CD8-positive, alpha-beta memory T cell (primary cell): ENCODE measurements around the gene ALKBH2. TPM values are rescaled to one million over a fixed set of nuclear protein-coding genes. Genes with fewer than 3 reads are reported as not detected.
"Not testable (repeated sequence)": the region's sequence is repeated elsewhere in the genome, so short reads cannot be mapped to it uniquely, and the experiment has no call there.

ENCODE experiments used
- CTCF ChIA-PET: fragments of 350-600 bp; sonication (Branson Sonifier 250); formaldehyde crosslinking; loops from one replicate; lab custom pipeline; 2021; ENCODE audit warnings: antibody characterized with exemption; lab: Charles Lee
- POLR2A ChIA-PET: fragments of 350-600 bp; sonication (Branson Sonifier 250); formaldehyde crosslinking; loops from one replicate; lab custom pipeline; 2021; ENCODE audit warnings: antibody characterized with exemption; lab: Charles Lee
- DNase-seq, 5 donors: peaks; one replicate each; pipeline versions ENCODE4 v3.0.0 to v3.0.0-alpha.2; 2020 to 2022; ENCODE audit warnings: mixed read lengths in 1 of 5
- H3K27ac ChIP-seq: one replicate; pipeline ENCODE4 v1.7.0; 2013; ENCODE audit warnings: low read depth, mild to moderate bottlenecking, low read length, moderate library complexity
- H3K27me3 ChIP-seq: 2 replicates; pipeline ENCODE4 v1.7.0; 2013; ENCODE audit warnings: low read length, mild to moderate bottlenecking; ENCODE audit not compliant: insufficient read depth, poor library complexity, severe bottlenecking
- H3K36me3 ChIP-seq: 2 replicates; pipeline ENCODE4 v1.7.0; 2013; ENCODE audit warnings: mild to moderate bottlenecking, low read length, moderate library complexity; ENCODE audit not compliant: insufficient read depth
- H3K4me1 ChIP-seq: 2 replicates; pipeline ENCODE4 v1.7.0; 2013; ENCODE audit warnings: mild to moderate bottlenecking, low read length, moderate library complexity; ENCODE audit not compliant: insufficient read depth
- H3K4me3 ChIP-seq: 2 replicates; pipeline ENCODE4 v1.7.0; 2013; ENCODE audit warnings: mild to moderate bottlenecking, low read length
- H3K9me3 ChIP-seq: 2 replicates; pipeline ENCODE4 v1.7.0; 2013; ENCODE audit warnings: mild to moderate bottlenecking, low read length
- H3K27ac Mint-ChIP-seq, 8 donors: one replicate each; pipeline ENCODE4 v1.8.0; 2020 to 2021; ENCODE audit warnings: mixed read lengths in 8 of 8, mild to moderate bottlenecking in 6 of 8, inconsistent platforms in 3 of 8, moderate library complexity in 3 of 8
- H3K27me3 Mint-ChIP-seq, 2 donors: one replicate each; pipeline ENCODE4 v1.8.0; 2020 to 2021; ENCODE audit warnings: mixed read lengths in 2 of 2, mild to moderate bottlenecking in 1 of 2, moderate library complexity in 1 of 2
- H3K36me3 Mint-ChIP-seq, 3 donors: one replicate each; pipeline ENCODE4 v1.8.0; 2020 to 2021; ENCODE audit warnings: mixed read lengths in 3 of 3, inconsistent platforms in 1 of 3, mild to moderate bottlenecking in 1 of 3
- H3K4me1 Mint-ChIP-seq, 3 donors: one replicate each; pipeline ENCODE4 v1.8.0; 2020 to 2021; ENCODE audit warnings: mixed read lengths in 3 of 3, inconsistent platforms in 1 of 3, mild to moderate bottlenecking in 1 of 3
- H3K4me3 Mint-ChIP-seq, 7 donors: one replicate each; pipeline ENCODE4 v1.8.0; 2020 to 2021; ENCODE audit warnings: mixed read lengths in 7 of 7, mild to moderate bottlenecking in 6 of 7, moderate library complexity in 4 of 7, inconsistent platforms in 2 of 7
- H3K9me3 Mint-ChIP-seq, 5 donors: one replicate each; pipeline ENCODE4 v1.8.0; 2020 to 2022; ENCODE audit warnings: mixed read lengths in 5 of 5, mild to moderate bottlenecking in 3 of 5, moderate library complexity in 2 of 5, inconsistent platforms in 1 of 5
- polyA plus RNA-seq: library from polyadenylated mRNA; unstranded; fragments of 300-500 nt; fragmentation: Illumina TruSeq; gene quantifications from one replicate; pipeline ENCODE4 v1.2.3, GENCODE V29; 2021
- total RNA-seq, 2 experiments: library from RNA; stranded (reverse); gene quantifications; one replicate each; pipeline ENCODE4 v1.2.3, GENCODE V29; 2021

The ALKBH2 gene
- total and polyA plus RNA-seq, 3 experiments from 2014 or later: 16.4 to 42.9 (median 41.3) TPM

DNA sequence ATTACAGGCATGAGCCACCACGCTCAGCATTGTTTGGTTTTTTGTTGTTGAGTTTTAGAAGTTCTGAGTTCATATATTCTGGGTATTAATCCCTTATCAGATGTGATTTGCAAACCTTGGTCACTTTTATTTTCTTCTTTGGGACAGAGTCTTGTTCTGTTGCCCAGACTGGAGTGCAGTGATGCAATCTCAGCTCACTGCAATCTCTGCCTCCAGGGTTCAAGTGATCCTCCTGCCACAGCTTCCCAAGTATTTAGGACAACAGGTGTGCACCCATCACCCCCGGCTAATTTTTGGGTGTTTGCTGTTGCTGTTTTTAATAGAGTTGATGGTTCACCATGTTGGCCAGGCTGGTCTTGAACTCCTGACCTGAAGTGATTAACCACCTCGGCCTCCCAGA, 29.1 kb downstream of the ALKBH2 start:
- Histone ChIP-seq H3K4me3 (no peak overlapping the region), H3K9me3 (no peaks in the 10 kb centered on the region), H3K4me1 (no peaks in the 10 kb centered on the region), H3K27me3 (no peaks in the 10 kb centered on the region), H3K36me3 (peaks cover 10% of the 10 kb centered on the region), H3K27ac (no peak overlapping the region)
- Mint-ChIP-seq H3K27me3 (no peaks in the 10 kb centered on the region), H3K4me1 (peaks cover 3 to 6% (median 4%) of the 10 kb centered on the region in 3 donors), H3K27ac (no peak overlapping the region), H3K36me3 (peaks cover 0 to 37% (median 14%) of the 10 kb centered on the region in 3 donors), H3K9me3 (no peaks in the 10 kb centered on the region), H3K4me3 (peak overlapping the region in 1 of 7 donors; percentile 30)
- ChIA-PET CTCF (no interaction called here), POLR2A (no interaction called here)
- no peak for DNase-seq

DNA sequence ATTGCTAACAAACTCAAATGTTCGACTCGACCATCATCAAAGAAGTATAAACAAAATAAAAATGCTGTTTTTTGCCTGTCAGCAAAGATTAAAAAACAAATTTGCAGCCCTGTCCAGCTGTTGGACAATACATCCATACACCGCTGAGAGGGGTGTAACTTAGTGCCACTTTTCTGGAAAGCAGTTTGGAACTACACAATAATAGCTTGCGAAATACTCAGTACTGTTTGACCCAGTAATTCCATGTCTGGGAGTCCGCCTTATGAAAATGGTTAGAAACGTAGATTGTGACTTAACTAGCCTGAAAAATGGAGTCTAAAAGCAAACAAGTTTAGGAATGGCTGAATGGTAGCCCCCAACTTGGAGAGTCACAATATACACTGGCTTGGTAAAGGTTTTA, 34.5 kb downstream of the ALKBH2 start:
- Histone ChIP-seq H3K27me3 (no peaks in the 10 kb centered on the region), H3K9me3 (no peaks in the 10 kb centered on the region), H3K4me3 (no peak overlapping the region), H3K4me1 (peaks cover 11% of the 10 kb centered on the region), H3K36me3 (peaks cover 6% of the 10 kb centered on the region), H3K27ac (no peak overlapping the region)
- H3K36me3 Mint-ChIP-seq: peaks cover 0 to 31% (median 13%) of the 10 kb centered on the region in 3 donors
- ChIA-PET CTCF (no interaction called here), POLR2A (no interaction called here)
- no peaks in the 10 kb centered on the region for H3K9me3 Mint-ChIP-seq
- no peak overlapping the region for H3K4me3 Mint-ChIP-seq
- H3K27me3 Mint-ChIP-seq: no peaks in the 10 kb centered on the region
- no peak for DNase-seq
- H3K4me1 Mint-ChIP-seq: peaks cover 10 to 11% (median 10%) of the 10 kb centered on the region in 3 donors
- H3K27ac Mint-ChIP-seq: no peak overlapping the region

DNA sequence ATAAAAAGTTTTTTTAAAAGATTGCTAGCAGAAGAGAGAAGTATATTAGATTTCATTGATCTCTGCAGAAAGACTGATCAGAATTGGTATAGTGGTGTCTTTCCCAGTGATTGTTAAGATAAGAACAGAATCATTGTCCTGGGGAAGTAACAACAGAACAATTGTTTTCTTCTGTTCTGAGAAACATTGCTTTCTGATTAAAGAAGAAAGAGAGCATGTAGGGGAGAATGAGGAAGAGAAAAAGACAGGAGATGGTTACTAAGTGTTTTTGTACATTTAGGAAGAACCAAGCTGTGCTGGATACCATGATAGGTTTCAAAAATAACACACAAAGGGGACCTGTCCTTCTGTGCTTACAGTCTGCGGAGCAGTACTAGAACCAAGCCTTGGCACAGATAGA, 35.9 kb downstream of the ALKBH2 start:
- ChIA-PET POLR2A (no interaction called here), CTCF (no interaction called here)
- Histone ChIP-seq H3K9me3 (no peaks in the 10 kb centered on the region), H3K27ac (no peak overlapping the region), H3K27me3 (no peaks in the 10 kb centered on the region), H3K4me1 (peaks cover 11% of the 10 kb centered on the region), H3K4me3 (no peak overlapping the region), H3K36me3 (peaks cover 6% of the 10 kb centered on the region)
- DNase-seq: no peak
- Mint-ChIP-seq H3K9me3 (no peaks in the 10 kb centered on the region), H3K27ac (peak overlapping the region in 1 of 8 donors; percentile 52), H3K4me1 (peaks cover 10 to 15% (median 13%) of the 10 kb centered on the region in 3 donors), H3K27me3 (peaks cover 0 to 4% of the 10 kb centered on the region in 2 donors), H3K4me3 (no peak overlapping the region), H3K36me3 (peaks cover 0 to 35% (median 10%) of the 10 kb centered on the region in 3 donors)

DNA sequence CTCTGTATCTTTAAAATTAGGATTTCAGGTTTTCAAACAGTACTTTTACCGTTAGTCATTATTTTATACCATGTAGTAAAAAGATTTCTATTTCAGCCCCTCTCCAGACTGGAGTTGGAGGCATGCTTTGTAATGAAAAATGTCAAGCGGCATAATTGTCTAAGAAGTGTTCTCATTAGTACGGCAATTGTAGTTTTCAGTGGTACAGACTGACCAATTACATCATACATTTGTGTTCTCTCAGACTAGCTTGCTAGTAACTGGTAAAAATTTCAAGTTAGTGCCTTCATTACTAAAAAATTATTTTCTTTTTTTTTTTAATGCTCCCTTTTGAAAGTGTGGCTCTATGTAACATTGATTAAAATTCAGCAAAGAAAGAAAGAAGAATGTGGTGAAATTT, 36.4 kb downstream of the ALKBH2 start:
- no peaks in the 10 kb centered on the region for H3K9me3 ChIP-seq
- H3K4me3 ChIP-seq: no peak overlapping the region
- H3K36me3 Mint-ChIP-seq: peaks cover 0 to 39% (median 10%) of the 10 kb centered on the region in 3 donors
- no peak for DNase-seq
- no peaks in the 10 kb centered on the region for H3K9me3 Mint-ChIP-seq
- H3K27ac ChIP-seq: no peak overlapping the region
- H3K27ac Mint-ChIP-seq: no peak overlapping the region
- H3K36me3 ChIP-seq: peaks cover 6% of the 10 kb centered on the region
- peaks cover 14% of the 10 kb centered on the region for H3K4me1 ChIP-seq
- CTCF ChIA-PET: no interaction called here
- POLR2A ChIA-PET: no interaction called here
- peaks cover 15 to 19% (median 18%) of the 10 kb centered on the region in 3 donors for H3K4me1 Mint-ChIP-seq
- peaks cover 0 to 4% of the 10 kb centered on the region in 2 donors for H3K27me3 Mint-ChIP-seq
- no peaks in the 10 kb centered on the region for H3K27me3 ChIP-seq
- H3K4me3 Mint-ChIP-seq: no peak overlapping the region

DNA sequence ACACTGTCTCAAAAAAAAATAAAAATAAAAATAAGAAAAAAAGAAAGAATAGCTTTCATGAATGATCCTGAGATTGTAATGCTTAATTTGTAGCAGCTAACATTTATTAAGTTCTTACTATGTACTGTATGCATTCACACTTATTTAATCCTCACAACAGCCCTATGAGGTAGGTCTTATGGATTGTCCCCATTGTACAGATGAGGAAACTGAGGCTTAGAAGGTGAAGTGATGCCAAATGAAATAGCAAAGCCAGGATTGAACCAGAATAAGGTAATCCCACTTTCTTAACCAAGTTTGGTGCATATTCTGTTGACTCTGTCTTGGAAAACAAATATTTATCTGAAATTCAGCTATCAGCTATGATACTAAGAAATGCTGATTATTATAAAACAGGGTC, 38.8 kb downstream of the ALKBH2 start:
- ChIA-PET CTCF (interaction anchor here (0.9 to 1.8 kb wide), 2 partner anchors 11 to 38 kb away, joined by 3 to 8 read pairs; partner anchors contain the start of gene ALKBH2), POLR2A (interaction anchor here (1.1 kb wide), 1 partner anchor 38 kb away, joined by 4 read pairs; no protein-coding TSS in a partner anchor)
- peaks cover 17 to 22% (median 18%) of the 10 kb centered on the region in 3 donors for H3K4me1 Mint-ChIP-seq
- Histone ChIP-seq H3K9me3 (no peaks in the 10 kb centered on the region), H3K36me3 (peaks cover 6% of the 10 kb centered on the region), H3K27me3 (no peaks in the 10 kb centered on the region), H3K27ac (no peak overlapping the region), H3K4me1 (peaks cover 17% of the 10 kb centered on the region), H3K4me3 (no peak overlapping the region)
- no peak for DNase-seq
- no peaks in the 10 kb centered on the region for H3K9me3 Mint-ChIP-seq
- peaks cover 0 to 4% of the 10 kb centered on the region in 2 donors for H3K27me3 Mint-ChIP-seq
- H3K36me3 Mint-ChIP-seq: peaks cover 0 to 32% (median 8%) of the 10 kb centered on the region in 3 donors
- peak overlapping the region; percentile 42 to 100 (median 98) for H3K27ac Mint-ChIP-seq
- H3K4me3 Mint-ChIP-seq: peak overlapping the region in 1 of 7 donors; percentile 98

DNA sequence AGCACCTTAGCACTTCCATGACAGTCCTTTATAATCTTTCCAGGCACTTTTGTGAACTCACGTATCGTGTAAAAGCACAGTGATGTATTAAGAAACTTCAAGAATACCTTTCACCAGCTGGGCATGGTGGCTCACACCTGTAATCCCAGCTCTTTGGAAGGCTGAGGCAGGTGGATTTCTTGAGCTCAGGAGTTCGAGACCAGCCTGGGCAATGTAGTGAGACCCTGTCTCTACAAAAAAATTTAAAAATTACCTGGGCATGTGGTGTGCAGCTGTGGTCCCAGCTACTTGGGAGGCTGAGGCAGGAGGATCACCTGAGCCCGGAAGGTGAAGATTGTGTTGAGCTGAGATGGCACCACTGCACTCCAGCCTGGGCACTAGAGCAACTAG, 39.2 kb downstream of the ALKBH2 start:
- Histone ChIP-seq H3K4me1 (peaks cover 17% of the 10 kb centered on the region), H3K27ac (peak overlapping the region; percentile 89), H3K4me3 (peak overlapping the region; percentile 82)
- ChIA-PET CTCF (interaction anchor here (0.9 to 1.8 kb wide), 2 partner anchors 12 to 39 kb away, joined by 3 to 8 read pairs; partner anchors contain the start of gene ALKBH2), POLR2A (interaction anchor here (1.0 to 1.1 kb wide), 2 partner anchors 38 to 421 kb away, joined by 3 to 4 read pairs; partner anchors contain the start of gene SELPLG)
- not testable (repeated sequence) for H3K36me3 ChIP-seq, H3K9me3 Mint-ChIP-seq, H3K27me3 ChIP-seq, DNase-seq, H3K9me3 ChIP-seq, H3K27me3 Mint-ChIP-seq
- H3K4me1 Mint-ChIP-seq: peaks cover 17 to 22% (median 18%) of the 10 kb centered on the region in 3 donors
- H3K4me3 Mint-ChIP-seq: peak overlapping the region; percentile 86 to 98 (median 95)
- peak overlapping the region; percentile 88 to 100 (median 98) for H3K27ac Mint-ChIP-seq
- H3K36me3 Mint-ChIP-seq: peaks cover 0 to 31% (median 8%) of the 10 kb centered on the region in 3 donors

DNA sequence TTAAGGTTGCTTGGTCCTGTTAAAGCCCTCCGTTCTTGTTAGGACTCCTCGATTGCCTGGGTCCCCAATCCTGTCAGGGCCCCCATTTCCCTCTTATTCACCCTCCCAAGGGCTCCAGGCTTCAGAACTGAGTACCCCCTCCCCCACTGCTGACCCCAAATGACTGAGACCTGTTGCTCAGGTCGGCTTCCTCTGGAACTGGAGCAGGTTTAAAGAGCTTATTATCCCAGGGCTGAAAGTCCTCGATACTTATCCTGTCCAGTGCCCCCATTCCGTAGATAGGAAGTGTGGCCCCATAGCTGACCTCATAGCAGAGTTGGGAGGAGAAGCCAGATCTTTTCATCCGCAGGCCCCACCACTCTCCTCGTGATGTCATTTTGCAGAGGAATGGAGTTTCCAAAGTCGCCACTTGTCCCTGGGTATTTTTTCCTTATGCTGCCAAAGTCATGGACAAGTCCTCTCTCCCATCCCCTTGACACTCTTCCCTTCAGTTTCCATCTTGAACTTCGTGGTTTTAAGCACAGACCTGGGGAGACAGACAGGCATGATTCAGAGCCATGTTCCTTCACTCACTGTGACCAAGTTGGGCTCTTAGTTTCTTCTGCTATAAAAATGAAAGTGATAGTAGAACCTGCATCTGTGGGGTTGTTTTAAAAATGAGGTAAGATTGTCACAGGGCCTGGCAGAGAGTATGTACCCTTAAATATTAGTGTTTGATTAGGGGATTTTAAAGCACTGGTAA, 39.7 kb downstream of the ALKBH2 start:
- CTCF ChIA-PET: interaction anchor here (0.9 to 1.8 kb wide), 2 partner anchors 12 to 39 kb away, joined by 3 to 8 read pairs; partner anchors contain the start of gene ALKBH2
- H3K27me3 ChIP-seq: no peaks in the 10 kb centered on the region
- Mint-ChIP-seq H3K9me3 (no peaks in the 10 kb centered on the region), H3K4me1 (peaks cover 17 to 22% (median 19%) of the 10 kb centered on the region in 3 donors), H3K36me3 (peaks cover 0 to 28% (median 8%) of the 10 kb centered on the region in 3 donors), H3K27ac (peak overlapping the region; percentile 88 to 100 (median 98)), H3K4me3 (peak overlapping the region; percentile 86 to 98 (median 95)), H3K27me3 (peaks cover 0 to 4% of the 10 kb centered on the region in 2 donors)
- peak in 3 of 5 donors; percentile 50 to 52 (median 51) for DNase-seq
- peak overlapping the region; percentile 82 for H3K4me3 ChIP-seq
- H3K27ac ChIP-seq: peak overlapping the region; percentile 89
- H3K4me1 ChIP-seq: peaks cover 17% of the 10 kb centered on the region
- no peaks in the 10 kb centered on the region for H3K9me3 ChIP-seq
- POLR2A ChIA-PET: interaction anchor here (1.0 to 1.1 kb wide), 2 partner anchors 39 to 420 kb away, joined by 3 to 4 read pairs; partner anchors contain the start of gene SELPLG
- peaks cover 6% of the 10 kb centered on the region for H3K36me3 ChIP-seq
